ENCODE results near the gene SINHCAF.

DNA sequence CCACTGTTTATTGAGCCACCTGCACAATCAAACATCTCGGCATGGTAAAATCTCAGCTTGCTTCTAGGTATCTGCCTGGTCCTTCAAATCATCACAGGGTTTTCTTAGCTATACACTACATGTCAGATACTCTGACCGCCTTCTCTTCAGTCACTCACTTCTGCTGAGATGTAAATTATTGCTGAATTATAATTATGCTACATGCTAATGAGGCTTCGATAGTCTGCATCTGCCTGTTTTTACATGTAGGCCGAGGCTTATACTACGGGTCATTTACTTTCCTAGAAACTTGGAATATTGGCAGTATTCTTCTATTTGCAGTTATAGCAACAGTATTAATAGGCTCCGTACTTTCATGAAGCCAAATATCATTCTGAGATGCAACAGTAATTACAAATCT, 77.6 kb downstream of the SINHCAF start:
- TF ChIP-seq, protein P1, sequence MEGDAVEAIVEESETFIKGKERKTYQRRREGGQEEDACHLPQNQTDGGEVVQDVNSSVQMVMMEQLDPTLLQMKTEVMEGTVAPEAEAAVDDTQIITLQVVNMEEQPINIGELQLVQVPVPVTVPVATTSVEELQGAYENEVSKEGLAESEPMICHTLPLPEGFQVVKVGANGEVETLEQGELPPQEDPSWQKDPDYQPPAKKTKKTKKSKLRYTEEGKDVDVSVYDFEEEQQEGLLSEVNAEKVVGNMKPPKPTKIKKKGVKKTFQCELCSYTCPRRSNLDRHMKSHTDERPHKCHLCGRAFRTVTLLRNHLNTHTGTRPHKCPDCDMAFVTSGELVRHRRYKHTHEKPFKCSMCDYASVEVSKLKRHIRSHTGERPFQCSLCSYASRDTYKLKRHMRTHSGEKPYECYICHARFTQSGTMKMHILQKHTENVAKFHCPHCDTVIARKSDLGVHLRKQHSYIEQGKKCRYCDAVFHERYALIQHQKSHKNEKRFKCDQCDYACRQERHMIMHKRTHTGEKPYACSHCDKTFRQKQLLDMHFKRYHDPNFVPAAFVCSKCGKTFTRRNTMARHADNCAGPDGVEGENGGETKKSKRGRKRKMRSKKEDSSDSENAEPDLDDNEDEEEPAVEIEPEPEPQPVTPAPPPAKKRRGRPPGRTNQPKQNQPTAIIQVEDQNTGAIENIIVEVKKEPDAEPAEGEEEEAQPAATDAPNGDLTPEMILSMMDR (IDR thresholded peaks at IDR 0.05), result no peak
- no peak for TF ChIP-seq POLR2A (IDR thresholded peaks at IDR 0.05)
- TF ChIP-seq POLR2AphosphoS5 (IDR thresholded peaks at IDR 0.05), result no peak
